ENCODE results near the gene HADHA.
"Not testable (repeated sequence)": the region's sequence is repeated elsewhere in the genome, so short reads cannot be mapped to it uniquely, and the experiment has no call there.

Gene HADHA

GRCh38 chr2:26244309-26245230 is at the start of gene HADHA, which contains the start of gene HADHB:
TSS of gene HADHA (minus strand) at chr2:26244632. CDS start at chr2:26244596, 36 bp downstream.
TSS of gene HADHB (plus strand) at chr2:26244939. CDS start at chr2:26254255, 9,316 bp downstream.
- DNase-seq (ENCODE audit: low read depth in 2 of 2) = peak; percentile 59 to 72

DNA sequence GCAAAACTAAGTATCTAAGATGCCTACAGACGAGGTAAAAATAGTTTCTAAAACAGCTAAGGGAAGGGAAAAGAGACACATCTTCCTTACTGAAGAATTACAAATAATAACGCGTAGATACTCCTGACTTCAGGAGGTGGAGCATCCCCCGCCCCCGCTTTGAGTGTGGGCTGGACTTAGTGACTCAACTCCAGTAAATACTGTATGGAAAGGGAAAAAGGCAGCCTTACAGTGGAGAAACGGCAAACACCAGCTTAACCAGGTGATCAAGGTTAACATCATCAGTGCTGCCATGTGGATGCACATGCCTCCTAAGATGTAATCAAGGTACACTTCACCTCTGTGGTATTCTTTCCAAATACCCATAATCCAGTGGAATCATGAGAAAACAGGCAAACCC is 48.2 kb upstream of the HADHA start:
- no peak for DNase-seq (ENCODE audit: low read depth in 2 of 2)

DNA sequence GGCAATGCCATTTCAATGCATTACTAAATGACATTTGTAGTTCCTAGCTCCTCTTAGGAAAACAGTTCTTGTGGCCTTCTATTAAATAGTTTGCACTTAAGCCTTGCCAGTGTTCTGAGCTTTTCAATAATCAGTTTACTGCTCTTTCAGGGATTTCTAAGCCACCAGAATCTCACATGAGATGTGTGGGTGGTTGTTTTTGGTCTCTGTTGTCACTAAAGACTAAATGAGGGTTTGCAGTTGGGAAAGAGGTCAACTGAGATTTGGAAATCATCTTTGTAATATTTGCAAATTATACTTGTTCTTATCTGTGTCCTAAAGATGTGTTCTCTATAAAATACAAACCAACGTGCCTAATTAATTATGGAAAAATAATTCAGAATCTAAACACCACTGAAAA is 45.6 kb upstream of the HADHA start:
- no peak for DNase-seq (ENCODE audit: low read depth in 2 of 2)

DNA sequence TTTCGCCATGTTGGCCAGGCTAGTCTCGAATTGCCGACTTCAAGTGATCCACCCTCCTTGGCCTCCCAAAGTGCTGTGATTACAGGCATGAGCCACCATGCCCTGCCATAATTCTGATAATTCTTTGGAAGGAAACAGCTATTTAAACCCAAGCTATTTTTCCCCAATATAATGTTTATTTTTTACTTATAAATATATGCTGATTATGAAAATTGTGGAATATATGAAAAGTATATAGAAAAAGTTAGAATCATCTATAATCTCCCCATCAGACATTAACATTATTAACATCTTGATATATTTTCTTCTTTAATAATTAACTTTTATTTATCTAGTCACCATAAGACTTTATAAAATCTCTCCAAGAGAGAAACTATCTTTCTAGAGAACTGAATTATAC is 41.5 kb upstream of the HADHA start:
- no peak for DNase-seq (ENCODE audit: low read depth in 2 of 2)

DNA sequence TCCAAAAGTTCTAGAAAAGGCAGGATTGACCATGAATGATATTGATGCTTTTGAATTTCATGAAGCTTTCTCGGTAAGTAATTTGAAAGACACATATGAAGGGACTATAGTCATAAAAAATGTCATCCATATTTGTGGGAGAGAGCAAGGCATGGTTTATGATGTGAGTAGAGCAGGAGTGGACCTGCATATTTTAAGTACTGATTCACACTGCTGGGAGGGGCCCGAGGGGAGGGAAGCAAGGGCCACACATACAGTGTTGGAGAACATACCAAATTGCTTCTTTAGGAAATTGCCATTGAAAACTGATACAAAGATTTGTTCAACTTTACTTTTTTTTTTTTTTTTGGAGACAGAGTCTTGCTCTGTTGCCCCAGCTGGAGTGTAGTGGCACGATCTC is 39.7 kb upstream of the HADHA start:
- DNase-seq (ENCODE audit: low read depth in 2 of 2) = no peak

DNA sequence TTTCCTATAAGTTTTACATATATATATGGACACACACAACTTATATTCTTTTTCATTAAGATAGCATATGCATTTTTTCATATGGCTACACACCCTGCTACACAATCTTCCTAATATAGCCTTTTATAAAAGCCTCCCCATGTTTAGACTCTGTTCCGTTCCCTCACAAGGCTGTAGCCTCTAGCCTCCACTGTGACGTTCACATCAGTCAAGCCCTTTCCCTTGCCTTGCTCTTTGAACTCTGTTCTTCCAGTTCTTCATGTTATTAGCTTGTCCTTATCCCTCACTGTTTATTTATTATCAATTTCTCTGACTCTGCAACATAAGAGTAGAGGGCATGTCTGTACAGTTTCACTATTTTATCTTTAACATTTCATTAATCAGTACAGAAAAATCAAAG is 39.2 kb upstream of the HADHA start:
- no peak for DNase-seq (ENCODE audit: low read depth in 2 of 2)

- DNase-seq (ENCODE audit: low read depth in 2 of 2) = no peak
These were observed 36.8 kb upstream of the HADHA start for GRCh38 chr2:26281226-26281625.

- no peak for DNase-seq (ENCODE audit: low read depth in 2 of 2)
These were observed 35.5 kb upstream of the HADHA start for GRCh38 chr2:26279886-26280285.

DNA sequence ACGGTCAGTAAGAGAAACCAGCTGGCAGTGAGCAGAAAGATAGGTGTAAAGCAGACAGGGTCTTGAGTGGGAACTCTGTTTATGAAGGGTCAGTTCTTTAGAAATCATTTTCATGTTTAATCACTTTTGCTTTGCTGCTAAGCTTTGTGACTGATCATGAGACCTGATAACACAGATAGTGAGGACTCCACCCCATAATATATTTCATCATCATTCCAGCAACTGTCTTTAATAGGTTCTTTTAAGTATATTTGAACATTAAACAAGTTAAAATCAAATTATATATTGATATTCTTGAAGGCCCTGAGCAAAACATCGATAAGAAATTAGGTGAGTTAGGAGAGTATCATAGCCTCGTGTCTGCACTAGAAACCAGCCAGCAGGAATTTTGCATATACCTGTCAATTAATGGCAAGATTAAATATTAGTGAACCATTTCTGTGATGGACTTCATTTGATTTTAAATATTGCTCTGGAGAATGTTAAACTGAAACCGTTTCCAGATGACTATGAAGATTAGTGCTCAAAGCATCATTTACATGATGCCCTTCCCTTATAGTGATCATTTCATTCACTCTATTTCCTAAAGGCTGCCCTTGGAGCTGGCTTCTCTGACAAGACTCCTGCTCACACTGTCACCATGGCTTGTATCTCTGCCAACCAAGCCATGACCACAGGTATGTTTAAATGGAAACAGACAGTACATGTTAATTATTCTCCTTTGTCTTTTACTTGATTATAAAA is 32.2 kb upstream of the HADHA start:
- no peak for DNase-seq (ENCODE audit: low read depth in 2 of 2)

DNA sequence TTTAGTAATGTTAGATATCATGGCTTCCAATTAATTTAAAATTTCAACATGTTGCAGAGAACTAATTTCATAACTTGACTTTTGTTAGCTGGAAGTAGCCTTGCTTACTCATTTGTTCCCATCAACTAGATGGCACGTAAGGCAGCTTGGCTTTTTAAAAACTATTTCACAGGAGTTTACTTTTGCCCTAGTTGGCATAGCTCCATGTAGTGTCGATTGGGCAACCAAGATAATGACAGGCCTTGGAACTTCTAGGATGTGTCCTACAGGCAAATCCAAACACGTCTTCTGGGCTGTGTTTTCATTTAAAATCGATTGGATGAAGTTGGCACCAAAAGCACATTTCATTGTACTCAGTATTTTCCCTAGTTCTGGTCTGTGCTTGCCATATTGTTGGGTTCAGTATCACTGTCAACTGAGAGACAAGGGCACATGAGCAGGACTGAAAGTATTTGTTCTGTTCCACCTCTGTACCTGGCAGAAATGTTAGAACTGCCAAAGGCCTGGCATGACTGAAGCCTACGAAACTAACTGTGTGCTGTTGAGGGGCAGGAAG is 29.7 kb upstream of the HADHA start:
- no peak for DNase-seq (ENCODE audit: low read depth in 2 of 2)

DNA sequence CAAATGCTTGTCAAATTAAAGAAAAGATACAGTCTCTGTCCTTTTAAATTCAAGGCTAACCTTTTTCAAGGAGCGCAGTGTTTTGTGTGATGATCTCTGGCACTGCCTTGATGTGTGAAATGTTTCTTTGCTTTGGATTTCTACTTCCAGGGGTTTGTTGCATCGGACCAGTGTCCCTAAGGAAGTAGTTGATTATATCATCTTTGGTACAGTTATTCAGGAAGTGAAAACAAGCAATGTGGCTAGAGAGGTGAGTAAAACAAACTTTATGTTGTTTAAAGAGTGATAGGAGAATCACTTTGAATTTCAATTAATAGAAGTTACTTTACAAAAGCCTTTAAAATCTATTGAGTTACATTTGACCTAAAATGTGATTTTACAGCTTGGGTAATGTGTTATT is 29.1 kb upstream of the HADHA start:
- no peak for DNase-seq (ENCODE audit: low read depth in 2 of 2)

GRCh38 chr2:26270373-26270772 is 25.9 kb upstream of the HADHA start:
- no peak for DNase-seq (ENCODE audit: low read depth in 2 of 2)

- DNase-seq (ENCODE audit: low read depth in 2 of 2) = no peak
These were observed 25.2 kb upstream of the HADHA start for GRCh38 chr2:26269571-26270158.

DNA sequence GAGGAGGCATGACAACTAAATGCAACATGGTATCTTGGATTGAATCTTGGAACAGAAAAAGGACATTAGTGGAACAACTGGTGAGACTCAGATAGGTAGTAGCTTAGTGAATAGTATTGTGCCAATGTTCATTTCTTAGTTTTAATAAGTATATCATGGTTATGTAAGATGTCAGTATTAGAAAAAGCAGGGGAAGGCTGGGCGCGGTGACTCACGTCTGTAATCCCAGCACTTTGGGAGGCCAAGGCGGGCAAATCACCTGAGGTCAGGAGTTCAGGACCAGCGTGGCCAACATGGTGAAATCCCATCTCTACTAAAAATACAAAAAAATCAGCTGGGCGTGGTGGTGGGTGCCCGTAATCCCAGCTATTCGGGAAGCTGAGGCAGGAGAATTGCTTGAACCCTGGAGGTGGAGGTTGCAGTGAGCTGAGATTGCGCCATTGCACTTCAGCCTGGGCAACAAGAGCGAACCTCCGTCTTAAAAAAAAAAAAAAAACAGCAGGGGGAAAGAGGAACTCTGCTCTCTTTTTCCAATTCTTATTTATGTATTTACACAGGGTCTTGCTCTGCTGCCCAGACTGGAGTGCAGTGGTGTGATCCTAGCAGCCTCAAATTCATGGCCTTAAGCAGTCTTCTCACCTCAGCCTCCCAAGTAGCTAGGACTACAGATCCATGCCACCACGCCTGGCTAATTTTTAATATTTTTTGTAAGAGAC is 24.4 kb upstream of the HADHA start:
- not testable (repeated sequence) for DNase-seq (ENCODE audit: low read depth in 2 of 2)

DNA sequence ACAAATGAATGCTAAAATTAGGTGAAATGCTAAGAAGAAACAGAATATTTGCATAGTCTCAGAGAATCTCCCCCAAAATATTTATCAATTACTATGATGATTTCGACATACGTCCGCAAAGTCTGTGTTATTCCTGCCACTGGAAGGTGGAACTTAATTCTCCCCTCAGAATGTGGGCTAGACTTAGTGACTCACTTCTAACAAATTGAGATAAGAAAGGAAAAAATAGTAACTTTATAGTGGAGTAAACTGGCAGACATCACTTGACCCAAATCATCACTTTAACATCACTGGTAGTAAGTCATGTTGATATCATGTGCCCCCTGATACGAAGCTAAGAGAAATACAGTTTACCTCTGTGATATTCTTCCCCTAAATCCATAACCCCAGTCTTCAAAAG is 23.8 kb upstream of the HADHA start:
- DNase-seq (ENCODE audit: low read depth in 2 of 2) = no peak

- DNase-seq (ENCODE audit: low read depth in 2 of 2) = not testable (repeated sequence)
These were observed 14.4 kb upstream of the HADHA start for GRCh38 chr2:26258836-26259235.

- DNase-seq (ENCODE audit: low read depth in 2 of 2) = no peak
These were observed 11.4 kb upstream of the HADHA start for GRCh38 chr2:26255759-26256384.

- DNase-seq (ENCODE audit: low read depth in 2 of 2) = no peak
These were observed 7.5 kb upstream of the HADHA start for GRCh38 chr2:26251893-26252292.

GRCh38 chr2:26249625-26250024 is 5.2 kb upstream of the HADHA start:
- no peak for DNase-seq (ENCODE audit: low read depth in 2 of 2)

DNA sequence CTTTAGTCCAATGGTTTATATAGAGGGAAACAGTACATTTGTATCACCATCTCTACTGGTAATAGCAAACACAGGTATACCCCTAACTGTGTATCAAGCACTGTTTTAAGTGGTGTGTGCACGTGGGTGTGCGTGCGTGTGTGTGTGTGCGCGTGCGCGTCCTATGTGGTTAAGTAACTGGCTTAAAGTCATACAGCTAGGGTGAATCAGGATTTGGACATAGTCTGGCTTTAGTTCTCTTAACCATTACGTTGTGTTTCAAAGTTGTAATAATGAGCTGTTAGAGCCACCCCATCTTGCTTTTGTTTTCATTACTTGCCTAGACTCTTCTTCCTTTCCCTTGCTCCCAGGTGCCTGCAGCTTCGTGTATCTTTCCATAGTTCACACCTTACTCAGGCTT is 2.4 kb upstream of the HADHA start:
- no peak for DNase-seq (ENCODE audit: low read depth in 2 of 2)

- DNase-seq (ENCODE audit: low read depth in 2 of 2) = no peak
These were observed 1.4 kb upstream of the HADHA start for GRCh38 chr2:26245810-26246209.
